Stimulated activated CD4-positive, alpha-beta T cell treated with anti-CD3 and anti-CD28 coated beads, Interleukin-4, amount 100 ng/mL, for 24 hours (primary cell): ENCODE data around the gene ALS2CL.
A peak's percentile ranks its signal among the peaks of the same experiment; 100 is the strongest.

ENCODE experiments used
- DNase-seq: peaks from one replicate; pipeline ENCODE4 v3.0.0-alpha.2; 2020

The ALS2CL gene

DNA sequence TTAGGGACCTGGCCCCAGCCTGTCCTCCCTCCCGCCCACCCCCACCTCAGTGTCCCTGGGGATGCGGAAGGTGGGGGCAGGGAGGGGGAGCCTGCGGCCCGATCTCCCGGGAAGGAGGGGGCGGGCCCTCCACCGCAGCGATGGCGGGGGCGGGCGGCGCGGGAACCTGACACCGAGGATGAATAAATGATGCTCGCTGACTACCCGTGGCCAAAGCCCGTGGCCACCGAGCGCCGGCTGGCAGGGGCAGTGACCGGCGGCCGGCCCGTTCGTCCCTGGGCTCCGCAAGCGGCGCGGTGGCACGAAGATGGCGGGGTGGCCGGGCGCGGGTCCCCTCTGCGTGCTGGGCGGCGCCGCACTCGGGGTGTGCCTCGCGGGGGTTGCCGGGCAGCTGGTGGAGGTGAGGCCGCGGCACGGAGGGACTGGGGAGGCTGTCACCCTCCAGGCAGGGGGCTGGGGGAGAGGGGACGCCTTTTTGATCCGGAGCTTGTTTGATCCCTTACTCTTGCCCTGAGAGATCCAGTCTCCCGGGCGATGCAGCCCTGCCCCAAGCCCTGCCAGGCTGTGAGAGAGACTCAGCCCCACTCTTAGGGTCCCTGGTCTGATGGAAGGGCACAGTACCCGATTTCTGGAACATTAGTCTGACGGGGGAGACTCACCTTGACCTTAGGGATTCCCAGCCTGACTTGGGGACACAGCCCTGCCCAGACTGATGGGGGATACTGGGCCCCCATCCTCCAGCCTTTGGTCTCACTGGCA is 7.9 kb upstream of the ALS2CL start, which contains the start of gene TMIE:
Gene TMIE (plus strand): TSS at position 212 of the 759 bp plus-strand sequence. CDS start 96 bp downstream, at position 308.
- no peak for DNase-seq

DNA sequence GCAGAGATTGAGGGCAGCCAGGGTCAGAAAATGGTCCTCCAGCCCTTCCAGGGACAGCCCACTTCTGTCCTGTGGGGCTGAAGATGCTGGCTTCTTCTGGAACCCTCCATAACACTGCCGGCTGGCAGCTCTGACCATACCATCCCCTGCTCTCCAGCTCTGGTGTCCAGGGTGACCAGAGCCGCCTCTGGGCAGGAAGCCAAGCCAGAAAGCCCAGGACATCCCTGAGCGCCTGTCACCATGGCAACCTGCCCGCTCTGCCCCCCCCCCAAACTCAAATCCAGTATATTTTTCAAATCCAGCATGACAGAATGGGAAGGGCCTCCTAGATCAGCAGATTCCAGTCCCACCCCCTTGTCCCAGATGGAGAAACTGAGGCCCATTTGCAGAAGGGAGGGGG is 7.3 kb upstream of the ALS2CL start:
- DNase-seq: no peak

DNA sequence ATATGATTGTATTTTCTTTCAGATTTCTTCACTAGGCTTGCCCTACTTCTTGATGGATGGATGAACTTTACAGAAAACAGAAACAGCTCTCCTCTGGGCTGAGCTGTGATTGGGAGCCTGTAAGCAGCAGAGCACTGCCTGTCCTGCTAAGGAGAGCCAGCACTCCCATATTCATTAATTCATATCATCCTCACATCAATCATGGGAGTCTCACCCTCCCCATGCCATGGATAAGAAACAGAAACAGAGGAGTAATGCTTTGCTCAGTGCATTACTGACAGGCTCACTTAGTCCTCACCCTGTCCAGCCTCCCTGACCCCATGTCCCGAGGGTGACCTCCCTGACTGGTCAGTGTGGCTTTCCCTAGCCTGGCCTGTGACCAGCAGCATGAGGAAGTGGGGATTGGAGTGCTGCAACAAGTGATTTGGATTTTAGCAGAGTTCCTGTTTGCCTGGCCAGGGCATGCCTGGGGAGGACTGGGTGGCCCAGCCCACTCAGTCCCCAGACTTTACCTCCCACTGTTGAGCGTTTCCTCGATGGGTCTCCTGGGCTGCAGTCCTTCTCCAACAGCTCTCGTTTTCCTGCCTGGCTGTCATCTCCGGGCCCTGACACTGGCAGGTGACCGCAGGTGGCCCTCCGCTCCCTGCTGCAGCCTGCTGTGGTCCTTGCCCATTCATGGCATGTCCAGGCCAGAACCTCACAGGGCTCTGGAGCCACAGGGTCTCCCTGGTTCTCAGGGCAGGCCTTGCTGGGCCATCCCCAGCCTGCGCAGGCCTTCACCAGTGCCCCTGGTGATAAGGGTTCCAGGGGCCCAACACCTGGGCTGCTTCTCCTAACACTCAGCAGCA is 6.4 kb upstream of the ALS2CL start:
- no peak for DNase-seq

DNA sequence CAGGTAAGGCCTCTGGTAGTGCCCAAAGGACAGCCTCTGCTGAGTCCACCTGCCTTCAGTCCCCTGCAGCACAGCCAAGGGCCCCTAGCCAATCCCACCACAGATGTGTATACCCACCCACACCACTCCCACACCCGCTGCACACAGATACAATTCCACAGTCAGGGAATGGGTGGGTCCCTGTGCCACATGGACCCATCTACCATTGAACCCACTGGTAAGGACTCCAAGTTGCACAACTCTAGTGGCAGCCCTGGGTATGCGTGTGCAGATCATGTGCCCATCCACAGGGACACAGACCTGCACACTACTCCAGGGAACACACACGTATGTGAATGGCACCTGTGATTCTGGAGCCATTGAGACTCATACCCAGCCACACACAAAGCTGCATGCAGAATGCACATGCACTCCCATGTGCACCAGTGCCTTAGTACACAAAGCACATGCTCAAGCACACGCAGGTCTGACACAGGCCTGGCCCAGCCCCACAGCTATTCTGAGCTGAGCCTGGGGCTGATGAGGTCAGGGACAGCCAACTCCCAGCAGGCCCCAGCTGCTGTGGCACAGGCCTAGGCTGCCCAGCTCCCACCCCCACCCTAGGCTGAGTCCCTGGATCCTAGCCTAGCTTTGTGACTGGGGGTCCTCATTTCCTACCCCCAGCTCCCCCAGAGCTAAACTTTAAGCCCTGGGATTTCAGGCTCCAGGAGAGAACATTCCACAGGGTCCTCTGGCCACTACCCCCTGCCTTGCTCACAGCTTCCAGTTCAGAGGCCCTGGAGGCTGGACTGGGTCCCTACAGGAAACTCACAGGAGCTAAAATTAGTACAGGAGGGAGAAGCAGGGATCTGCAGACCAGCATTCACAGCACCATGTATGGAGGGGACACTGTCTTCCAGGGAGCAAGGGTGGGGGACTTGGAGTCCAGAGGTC is 2.7 kb upstream of the ALS2CL start:
- no peak for DNase-seq

DNA sequence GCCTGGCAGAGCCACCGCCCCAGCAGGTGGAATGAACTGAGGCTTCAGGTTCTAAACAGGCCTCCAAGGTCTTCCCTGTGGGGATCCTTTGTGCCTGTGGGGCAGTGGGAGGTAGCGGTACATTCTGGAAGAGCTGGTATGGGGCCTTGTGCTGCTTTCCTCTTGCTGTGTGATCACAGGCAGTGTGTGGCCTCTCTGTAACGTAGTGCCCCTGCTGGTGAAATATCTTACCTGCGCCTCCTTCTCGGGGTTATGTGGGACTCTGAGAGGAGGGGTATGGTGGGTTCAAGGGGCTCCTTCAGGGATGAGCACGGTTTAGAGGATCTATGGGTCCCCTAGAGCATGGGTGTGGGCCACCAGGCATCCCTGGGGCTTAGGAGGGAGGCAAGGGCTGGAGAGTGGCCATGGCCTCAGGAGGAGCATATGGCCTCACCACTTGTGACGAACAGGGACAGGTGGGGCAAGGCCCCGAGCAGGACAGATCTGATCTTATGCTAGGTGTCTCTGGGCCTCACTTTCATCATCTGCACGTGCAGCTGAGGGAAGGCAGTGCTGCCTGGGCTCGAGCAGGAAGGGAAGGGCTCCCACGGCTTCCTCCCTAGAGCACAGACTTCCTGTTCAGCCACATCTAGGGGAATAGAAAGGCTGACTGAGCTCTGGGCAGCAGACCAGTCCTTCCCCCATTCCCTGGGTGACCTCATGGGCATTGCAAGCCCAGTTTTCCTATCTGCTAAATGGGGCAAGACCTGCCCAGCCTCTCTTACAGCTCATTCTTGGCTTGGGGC is 1.9 kb upstream of the ALS2CL start:
- peak; percentile 53 for DNase-seq

DNA sequence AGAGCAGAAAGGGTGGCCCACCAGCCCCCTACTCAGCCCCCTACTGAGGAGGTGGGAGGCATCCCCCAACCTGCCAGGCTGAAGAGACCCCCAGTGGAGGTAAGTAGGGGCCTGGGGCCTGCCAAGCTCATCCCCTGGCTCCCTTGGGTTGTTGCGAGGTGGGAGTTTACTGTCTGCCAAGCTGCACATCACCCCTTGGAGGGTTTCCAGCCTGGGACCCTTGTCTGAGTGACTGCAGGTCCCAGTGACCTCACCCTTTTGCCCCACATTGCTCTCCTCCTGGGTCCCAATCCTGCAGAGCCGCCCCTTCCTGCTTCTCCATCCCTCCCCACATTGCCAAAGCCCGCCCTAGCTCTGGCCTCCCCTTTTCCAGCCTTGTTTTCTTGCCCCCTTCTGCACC is 1.0 kb upstream of the ALS2CL start:
- no peak for DNase-seq

DNA sequence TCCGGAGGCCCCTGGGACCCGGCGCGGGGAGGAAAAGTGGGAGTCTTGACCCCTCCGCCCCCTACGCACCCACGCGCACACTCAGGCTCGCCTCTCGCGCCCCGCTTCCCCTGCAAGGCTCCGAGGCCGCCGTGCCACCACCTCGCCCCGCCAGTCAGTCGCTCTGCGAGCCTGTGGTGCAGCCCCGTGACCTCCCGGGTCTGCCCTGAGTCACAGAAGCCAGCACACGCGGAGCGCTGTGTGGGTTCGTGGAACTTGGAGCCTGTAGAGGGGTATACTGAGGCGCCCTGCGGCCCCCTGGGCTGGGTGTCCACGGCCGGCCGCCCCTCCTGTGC is 380 bp upstream of the ALS2CL start:
- peak; percentile 41 for DNase-seq

DNA sequence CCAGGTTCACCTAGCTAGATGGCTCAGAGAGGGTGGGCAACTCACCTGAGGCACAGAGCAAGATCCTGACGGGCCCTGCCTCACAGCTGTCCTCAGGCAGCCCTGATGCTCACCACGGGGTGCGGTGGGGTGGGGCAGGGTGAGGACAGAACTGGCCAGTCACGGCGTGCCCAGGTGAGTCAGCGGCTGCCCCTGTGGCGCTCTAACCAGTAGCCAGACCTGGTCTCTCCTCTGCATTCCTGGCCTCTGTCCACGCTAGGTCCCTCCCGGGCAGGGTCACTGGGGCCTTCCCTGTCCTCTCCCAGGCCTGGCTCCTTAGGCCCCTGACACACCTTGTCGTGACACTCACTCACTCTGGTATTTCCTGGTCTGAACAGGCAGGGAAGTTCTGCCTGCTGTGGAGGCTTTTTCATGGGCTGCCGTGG is 901 bp downstream of the ALS2CL start:
- DNase-seq: no peak

DNA sequence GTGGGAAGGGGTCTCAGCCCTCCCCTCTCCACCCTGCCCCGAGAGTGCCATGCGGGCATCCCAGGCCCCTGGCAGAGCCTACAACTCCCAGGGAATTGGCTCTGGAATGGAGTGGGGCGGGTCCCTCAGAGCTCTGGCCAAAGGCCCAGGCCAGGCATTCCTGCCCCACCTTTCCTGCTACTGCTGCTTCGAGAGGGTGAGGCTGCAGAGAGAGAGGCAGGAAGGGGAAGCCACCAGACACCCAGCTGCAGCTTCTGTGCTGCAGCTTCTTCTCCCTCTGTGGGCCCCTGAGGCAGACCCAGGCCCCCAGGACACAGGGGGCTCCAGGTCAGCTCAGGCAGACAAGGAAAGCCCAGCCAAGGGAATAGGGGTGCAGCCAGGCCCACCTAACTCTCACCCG is 2.7 kb downstream of the ALS2CL start:
- no peak for DNase-seq

DNA sequence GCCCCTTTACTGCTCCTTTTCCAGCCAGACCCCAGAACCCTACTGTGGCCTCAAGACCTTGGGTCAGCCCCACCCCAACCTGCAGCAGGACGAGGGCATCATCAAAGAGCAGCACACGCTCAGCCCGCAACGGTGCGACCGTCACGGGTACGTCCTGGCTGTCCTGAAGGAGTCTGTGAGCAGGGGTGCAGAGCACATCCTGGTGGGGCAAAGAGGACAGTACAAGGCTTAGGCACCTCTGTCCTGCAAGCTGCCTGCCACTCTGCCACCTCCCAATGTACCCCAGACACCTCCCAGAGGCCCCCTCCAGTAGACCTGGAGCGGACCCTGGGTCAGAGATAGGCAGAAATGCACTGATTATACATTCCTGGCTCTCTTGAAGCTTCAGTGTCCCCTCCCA is 8.0 kb downstream of the ALS2CL start:
- DNase-seq: no peak

DNA sequence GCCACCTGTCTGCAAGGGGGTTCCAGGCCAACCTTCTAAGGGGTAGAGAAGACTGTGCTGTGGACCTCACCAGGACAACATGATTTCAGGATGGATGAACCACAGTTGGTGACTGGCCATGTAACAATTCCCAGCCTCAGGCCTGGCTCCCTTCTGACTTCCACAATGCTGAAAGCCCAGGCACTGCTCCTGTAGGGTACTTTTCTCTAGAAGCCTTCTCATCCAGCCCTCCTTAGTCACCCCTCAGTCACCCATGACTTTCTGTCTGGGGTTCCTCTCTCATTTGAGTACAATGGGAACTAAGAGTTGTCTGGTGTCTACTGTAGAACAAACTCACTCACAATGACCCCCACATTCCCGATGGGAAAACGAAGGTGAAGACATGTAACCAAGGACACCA is 8.6 kb downstream of the ALS2CL start:
- DNase-seq: no peak

DNA sequence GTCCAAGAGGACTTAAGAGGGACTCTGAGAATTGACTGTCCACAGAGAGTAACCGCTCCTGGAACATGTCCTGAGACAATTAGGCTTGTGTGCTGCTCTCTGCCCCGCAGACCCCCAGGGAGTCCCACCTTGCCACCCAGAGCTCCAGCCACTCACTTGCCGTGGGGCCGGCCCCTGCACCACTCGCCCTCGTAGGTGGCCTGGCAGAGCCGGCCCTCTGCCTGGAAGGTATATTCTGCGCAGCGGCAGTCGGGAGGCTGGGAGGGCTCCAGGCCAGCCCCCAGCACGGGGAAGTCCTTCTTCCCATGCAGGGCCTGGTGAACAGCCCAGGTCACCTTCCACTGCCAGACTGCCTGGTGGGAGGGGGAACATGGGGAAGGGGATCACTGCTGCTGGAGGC is 10.5 kb downstream of the ALS2CL start:
- DNase-seq: no peak

DNA sequence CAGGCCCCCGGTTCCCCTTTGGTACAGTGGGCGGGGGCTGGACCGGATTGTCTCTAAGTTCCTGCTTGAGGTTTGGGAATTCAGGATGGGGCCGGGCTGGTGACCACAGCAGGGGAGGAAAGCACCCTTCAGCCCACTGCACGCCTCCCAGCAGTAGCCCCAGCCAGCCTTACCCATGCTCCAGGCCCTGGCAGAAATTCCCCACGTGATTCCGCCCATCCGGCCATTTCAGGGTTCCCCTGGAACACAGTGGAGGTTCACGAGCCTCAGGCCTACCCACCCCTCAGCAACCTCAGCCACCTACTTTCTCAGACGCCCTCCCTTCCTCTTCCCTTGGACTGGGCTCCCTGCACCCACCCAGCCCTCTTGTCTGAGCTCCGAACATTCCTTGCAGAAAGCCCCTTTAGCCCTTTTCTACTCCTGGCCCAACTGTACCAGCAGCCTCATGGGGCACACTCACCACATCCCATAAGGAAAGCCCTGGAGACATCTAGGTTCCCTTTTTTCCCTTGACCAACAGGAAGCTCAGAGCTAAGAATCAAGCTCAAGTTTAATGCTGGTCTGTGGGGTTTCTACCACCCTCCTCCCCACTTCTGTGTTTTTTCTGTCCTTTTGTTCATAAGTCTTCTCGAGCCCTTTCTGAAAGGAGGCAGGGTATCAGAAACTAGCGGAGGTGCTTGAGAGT is 11.5 kb downstream of the ALS2CL start:
- DNase-seq: no peak

DNA sequence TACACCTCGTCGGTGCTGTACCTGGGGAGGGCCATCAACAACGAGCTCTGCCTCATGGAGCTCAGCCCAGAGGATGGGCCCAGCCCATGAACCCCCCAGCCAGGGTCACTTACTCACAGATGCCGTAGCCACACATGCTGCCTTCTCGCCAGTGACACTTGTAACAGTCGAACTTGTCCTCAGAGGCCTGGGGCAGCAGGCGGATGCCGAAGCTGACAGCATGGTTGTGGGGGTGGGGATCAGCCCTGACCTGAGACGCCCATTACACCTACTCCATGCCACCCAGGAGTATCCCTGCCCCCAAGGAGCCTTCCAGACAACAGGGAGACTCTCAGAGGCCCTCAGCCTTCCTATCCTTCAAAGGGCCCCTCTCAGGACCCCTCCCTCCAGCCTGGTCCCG is 12.1 kb downstream of the ALS2CL start:
- DNase-seq: no peak

DNA sequence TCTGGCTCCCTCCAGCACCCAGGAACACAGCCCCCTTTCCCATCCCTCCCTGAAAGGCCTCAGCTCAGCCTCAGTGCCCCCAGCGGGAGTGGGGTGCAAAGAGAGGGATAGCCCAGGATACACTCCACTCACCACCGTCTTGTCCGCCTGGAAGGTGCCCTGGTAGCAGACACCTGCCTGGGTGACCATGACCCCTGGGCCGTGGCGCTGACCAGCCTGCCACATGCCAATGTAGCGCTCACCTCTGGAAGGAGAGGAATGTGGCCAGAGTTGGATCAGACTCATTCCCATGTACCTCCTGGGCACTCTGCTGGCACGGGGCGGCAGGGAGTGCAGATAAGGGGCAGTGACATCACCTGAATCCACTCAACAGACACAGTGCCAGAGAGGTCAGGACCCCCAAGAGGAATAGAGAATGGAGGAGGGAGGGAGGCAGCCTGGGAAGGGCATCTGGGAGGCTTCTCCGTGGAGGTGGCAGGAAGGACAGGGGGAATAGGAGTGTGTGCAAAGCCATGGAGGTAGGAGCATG is 13.1 kb downstream of the ALS2CL start:
- no peak for DNase-seq

DNA sequence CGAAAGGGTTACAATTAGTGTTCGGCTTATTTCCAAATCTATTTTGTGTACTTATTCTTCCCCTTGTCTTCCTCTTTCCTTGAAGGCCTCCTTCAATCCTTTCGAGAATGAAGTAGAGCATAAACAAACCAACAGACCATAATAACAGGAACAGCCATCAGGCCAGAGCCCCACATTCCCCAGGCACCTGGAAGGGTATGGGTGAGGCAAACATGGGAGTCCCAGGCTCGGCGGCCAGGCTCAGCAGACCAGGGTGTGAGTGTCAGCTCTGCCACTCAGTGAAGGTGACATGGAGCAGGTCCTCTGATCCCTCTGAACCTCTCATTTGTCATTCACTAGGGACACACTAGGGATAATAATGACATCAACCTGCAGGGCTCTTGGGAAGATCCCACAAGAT is 13.8 kb downstream of the ALS2CL start:
- no peak for DNase-seq

DNA sequence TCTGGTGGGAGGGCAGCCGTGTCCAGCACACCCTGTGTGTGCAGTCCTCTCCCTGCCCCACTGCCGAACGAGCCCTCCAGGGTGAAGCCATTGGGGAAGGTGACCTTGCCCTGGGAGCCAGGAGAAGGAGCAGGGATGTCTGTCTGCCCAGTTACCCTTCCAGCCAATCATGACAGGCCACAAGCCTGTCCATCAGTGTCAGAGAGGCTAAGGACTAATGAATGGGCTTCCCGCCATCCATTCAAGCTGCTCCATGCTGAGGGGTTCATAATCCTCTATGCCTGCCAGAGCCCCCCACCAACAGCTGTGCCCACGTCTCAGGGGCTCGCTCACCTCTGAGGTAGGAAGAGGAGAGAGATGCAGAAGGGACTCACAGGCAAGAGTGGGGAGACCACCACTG is 15.2 kb downstream of the ALS2CL start:
- no peak for DNase-seq

DNA sequence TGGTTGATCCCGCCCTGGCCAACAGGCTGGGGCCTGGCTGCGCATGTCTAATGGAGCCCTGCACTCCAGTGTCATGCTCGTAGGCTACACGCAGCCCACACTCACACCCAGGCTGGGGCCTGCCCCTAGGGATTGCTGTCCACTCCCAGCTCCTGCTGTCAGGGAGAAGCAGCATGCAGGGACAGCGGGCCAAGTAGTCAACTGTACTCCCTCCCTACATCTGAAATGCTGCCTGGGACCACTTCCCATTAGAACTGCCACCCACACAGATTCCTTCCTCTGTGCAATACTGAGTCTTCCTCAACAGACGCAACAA is 16.1 kb downstream of the ALS2CL start:
- no peak for DNase-seq

DNA sequence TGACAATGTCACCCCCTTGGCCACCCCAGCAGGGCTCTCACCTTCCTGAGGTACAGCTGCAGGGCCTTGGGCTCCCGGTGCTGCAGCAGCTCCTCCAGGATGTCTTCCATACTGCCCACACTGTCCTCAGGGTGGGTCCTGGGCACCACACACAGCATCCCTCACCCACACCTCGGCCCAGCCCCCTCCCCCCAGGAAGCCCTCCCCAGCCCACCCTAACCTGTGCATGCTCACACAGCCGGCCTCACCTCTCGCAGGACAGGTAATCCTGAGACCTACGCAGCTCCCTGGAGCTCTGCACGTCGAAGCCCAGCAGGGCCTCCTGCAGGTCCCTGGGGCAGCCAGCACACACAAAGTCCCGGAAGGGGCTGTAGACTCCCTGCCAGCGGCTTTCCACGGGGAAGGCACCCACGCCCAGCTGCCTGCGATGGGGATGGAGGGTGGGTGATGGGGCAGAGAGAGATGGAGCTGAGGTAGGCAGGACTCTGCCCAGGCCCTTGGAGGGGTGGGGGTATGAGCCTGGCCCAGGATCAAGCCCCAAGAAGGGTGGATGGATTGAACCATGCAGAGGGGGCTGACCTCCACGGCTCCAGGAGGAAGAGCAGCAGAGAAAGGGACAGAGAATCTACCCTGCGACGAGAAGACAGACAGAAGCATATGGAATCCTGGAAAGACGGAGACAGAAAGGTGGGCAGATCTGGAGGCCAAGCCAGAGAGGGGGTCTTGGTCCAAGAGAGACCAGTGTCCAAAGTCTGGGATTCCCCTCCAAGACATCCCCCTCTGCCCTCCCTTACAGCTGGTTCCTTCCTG is 16.7 kb downstream of the ALS2CL start:
- DNase-seq: no peak

DNA sequence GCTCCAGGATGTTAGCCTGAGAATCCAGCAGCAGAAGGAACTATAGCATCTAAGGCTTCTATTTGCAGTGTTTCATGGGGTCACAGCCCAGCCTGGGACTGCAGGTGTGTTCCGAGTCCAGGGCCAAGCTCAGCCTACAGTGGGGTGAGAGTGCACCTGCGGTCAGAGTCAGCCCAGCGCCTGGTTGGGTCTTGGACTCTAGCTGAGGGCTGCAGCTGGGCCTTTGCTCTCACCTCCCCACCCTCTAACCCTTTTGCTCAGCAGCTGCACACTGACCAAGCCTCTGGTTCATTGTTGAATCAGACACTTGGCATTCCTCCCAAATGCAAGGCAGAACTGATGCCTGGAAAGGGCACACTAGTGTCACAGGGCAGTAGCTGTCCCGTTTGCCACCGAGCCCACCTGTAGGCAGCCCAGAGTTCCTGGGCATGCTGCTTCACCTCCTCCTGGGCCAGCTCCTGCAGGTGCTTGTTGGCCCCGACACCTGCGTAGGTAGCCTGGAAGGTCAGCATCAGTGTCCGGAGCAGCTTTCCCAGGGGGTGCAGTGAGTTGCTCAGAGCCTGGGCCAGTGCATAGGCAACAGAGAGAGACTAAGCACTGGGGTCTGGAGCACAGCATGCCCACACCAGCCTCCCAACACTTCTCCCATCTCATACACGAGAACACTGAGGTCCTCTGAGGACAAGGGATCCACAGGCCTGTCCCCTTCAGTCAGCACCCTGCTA is 17.5 kb downstream of the ALS2CL start:
- DNase-seq: no peak
